BE2C (cell line): Measurements from ENCODE around the gene PLB1.

Experiments used
- DNase-seq: peaks from one replicate; pipeline ENCODE4 v3.0.0-alpha.2; 2020
- H3K27me3 ChIP-seq: fragments of 250-450 bp; sonication (Bioruptor Pico); 2 replicates; pipeline ENCODE4 v1.5.1; 2020; ENCODE audit warnings: mild to moderate bottlenecking
- H3K36me3 ChIP-seq: fragments of 250-450 bp; sonication (Bioruptor Pico); 2 replicates; pipeline ENCODE4 v1.5.1; 2020; ENCODE audit warnings: mild to moderate bottlenecking
- H3K4me1 ChIP-seq: fragments of 250-450 bp; sonication (Bioruptor Pico); 2 replicates; pipeline ENCODE4 v1.5.1; 2020
- H3K4me3 ChIP-seq: 2 replicates; pipeline ENCODE4 v1.5.1; 2011; ENCODE audit warnings: low read depth, low read length
- H3K9me3 ChIP-seq: fragments of 250-450 bp; sonication (Bioruptor Pico); 2 replicates; pipeline ENCODE4 v1.5.1; 2020
- TF ChIP-seq, protein P1 (sequence below): IDR thresholded peaks from 2 replicates; pipeline ENCODE4 v1.5.1; 2012; ENCODE audit warnings: mild to moderate bottlenecking, low read depth, low read length

PLB1 gene

GRCh38 chr2:28565033-28565432 lies 69.2 kb downstream of the PLB1 start:
- Histone ChIP-seq H3K4me1 (no peaks in the 10 kb centered on the region), H3K27me3 (no peaks in the 10 kb centered on the region), H3K36me3 (no peaks in the 10 kb centered on the region), H3K4me3 (no peak overlapping the region), H3K9me3 (no peaks in the 10 kb centered on the region)
- TF ChIP-seq, protein P1, sequence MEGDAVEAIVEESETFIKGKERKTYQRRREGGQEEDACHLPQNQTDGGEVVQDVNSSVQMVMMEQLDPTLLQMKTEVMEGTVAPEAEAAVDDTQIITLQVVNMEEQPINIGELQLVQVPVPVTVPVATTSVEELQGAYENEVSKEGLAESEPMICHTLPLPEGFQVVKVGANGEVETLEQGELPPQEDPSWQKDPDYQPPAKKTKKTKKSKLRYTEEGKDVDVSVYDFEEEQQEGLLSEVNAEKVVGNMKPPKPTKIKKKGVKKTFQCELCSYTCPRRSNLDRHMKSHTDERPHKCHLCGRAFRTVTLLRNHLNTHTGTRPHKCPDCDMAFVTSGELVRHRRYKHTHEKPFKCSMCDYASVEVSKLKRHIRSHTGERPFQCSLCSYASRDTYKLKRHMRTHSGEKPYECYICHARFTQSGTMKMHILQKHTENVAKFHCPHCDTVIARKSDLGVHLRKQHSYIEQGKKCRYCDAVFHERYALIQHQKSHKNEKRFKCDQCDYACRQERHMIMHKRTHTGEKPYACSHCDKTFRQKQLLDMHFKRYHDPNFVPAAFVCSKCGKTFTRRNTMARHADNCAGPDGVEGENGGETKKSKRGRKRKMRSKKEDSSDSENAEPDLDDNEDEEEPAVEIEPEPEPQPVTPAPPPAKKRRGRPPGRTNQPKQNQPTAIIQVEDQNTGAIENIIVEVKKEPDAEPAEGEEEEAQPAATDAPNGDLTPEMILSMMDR = no peak
- DNase-seq = no peak

DNA sequence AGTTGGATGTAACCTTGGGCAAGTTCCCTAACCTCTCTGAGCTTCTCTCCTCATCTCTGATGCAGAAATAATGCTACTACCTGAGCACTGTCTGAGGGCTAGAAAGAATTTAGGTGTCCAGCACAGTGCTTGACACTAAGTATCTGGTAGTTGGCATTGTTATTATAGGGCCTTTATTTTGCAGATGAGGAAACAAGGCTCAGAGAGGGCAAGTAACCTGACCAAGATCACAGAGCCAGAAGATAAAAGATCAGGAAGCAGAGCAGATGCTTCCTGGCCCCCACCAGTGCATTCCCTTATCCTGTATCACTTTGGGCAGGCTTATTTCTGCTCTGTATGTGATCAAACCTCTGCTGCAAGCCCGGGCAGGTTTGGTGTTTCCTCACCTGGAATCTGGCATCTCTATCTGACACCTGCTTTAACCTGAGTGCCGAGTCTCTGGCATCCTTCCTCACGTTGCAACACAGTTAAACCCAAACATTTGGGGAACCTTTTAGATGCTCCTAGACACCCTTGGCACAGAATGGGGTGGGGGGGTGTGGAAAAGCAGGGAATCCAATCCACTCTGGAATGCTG lies 69.9 kb downstream of the PLB1 start:
- Histone ChIP-seq H3K9me3 (no peaks in the 10 kb centered on the region), H3K4me1 (no peaks in the 10 kb centered on the region), H3K27me3 (no peaks in the 10 kb centered on the region), H3K36me3 (no peaks in the 10 kb centered on the region), H3K4me3 (peak overlapping the region; percentile 89)
- TF ChIP-seq, protein P1 = no peak
- DNase-seq = no peak

- no peaks in the 10 kb centered on the region for H3K4me1 ChIP-seq
- peak; percentile 88 for DNase-seq
- H3K36me3 ChIP-seq = no peaks in the 10 kb centered on the region
These were observed 70.7 kb downstream of the PLB1 start for GRCh38 chr2:28566521-28567041.

DNA sequence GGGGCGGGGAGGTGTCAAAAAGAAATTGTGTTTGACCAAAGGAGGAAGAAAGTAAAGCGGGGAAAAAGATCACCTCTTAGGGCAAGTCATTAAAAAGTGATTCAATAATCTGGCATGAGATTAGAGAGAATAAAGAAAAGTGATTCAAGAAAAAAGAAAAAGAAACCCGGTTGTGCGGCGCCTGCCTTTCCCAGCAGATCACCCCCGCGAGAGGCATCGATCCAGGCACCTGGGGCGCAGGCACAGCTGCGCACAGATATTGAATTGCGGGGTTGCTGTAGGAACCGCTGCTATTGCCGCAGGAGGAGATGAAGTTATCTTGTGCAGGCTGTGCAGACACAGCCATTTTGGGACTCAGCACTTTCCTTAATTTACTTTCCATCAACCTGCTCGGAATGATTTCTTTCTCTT lies 71.2 kb downstream of the PLB1 start:
- Histone ChIP-seq H3K4me1 (no peaks in the 10 kb centered on the region), H3K36me3 (no peaks in the 10 kb centered on the region), H3K4me3 (peak overlapping the region; percentile 89), H3K9me3 (no peaks in the 10 kb centered on the region), H3K27me3 (no peaks in the 10 kb centered on the region)
- TF ChIP-seq, protein P1 = no peak
- DNase-seq = peak; percentile 34

More at GRCh38 chr2:28566521-28567041, 70.7 kb downstream of the PLB1 start:
- TF ChIP-seq, protein P1 = peak; percentile 93
- Histone ChIP-seq H3K9me3 (no peaks in the 10 kb centered on the region), H3K4me3 (peak overlapping the region; percentile 89), H3K27me3 (no peaks in the 10 kb centered on the region)

GRCh38 chr2:28568036-28568435 lies 72.2 kb downstream of the PLB1 start:
- Histone ChIP-seq H3K4me3 (no peak overlapping the region), H3K36me3 (no peaks in the 10 kb centered on the region), H3K4me1 (no peaks in the 10 kb centered on the region), H3K9me3 (no peaks in the 10 kb centered on the region), H3K27me3 (no peaks in the 10 kb centered on the region)
- no peak for DNase-seq
- TF ChIP-seq, protein P1 = no peak

DNA sequence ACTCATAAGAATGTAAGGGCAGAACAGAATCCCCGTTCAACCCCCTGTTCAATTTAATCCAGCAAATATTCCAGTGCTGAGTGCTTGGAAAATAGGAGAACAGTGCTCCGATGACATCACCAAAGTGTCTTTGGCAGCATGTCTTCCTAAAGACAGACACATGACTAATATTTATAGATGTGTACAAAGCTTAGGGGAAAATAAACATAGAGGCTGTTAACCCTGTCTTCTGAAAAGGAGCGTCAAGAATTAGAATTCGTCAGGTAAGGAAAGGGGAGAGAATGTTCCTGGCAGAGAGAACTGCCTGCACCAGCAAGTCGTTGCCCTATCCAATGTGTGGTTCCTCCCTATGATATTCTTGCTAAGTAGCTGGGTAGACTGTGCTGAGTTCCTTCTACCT lies 72.7 kb downstream of the PLB1 start:
- TF ChIP-seq, protein P1 = no peak
- H3K27me3 ChIP-seq = no peaks in the 10 kb centered on the region
- no peaks in the 10 kb centered on the region for H3K4me1 ChIP-seq
- no peak overlapping the region for H3K4me3 ChIP-seq
- DNase-seq = no peak
- H3K9me3 ChIP-seq = no peaks in the 10 kb centered on the region
- H3K36me3 ChIP-seq = no peaks in the 10 kb centered on the region
